Stomach (tissue), 9 donors: ENCODE data around the gene TIMM23. TPM values are rescaled to one million over a fixed set of nuclear protein-coding genes. Genes with fewer than 3 reads are reported as not detected.
"Not testable (repeated sequence)": the region's sequence is repeated elsewhere in the genome, so short reads cannot be mapped to it uniquely, and the experiment has no call there.

ENCODE experiments used
- DNase-seq, 2 donors: peaks; one replicate each; pipeline versions ENCODE4 v3.0.0 to v3.0.0-alpha.2; 2013 to 2019
- H3K27ac ChIP-seq, 5 donors: fragments of 200-600 bp in 4 of 5; sonication (generic) in 4 of 5; one replicate each; pipeline ENCODE4 v1.5.1; 2013 to 2019; ENCODE audit warnings: mild to moderate bottlenecking in 1 of 5, moderate library complexity in 1 of 5
- H3K27me3 ChIP-seq, 3 donors: fragments of 200-600 bp; sonication (generic); one replicate each; pipeline ENCODE4 v1.5.1; 2017 to 2019; ENCODE audit warnings: mixed run types in 1 of 3
- H3K36me3 ChIP-seq, 4 donors: fragments of 200-600 bp; sonication (generic); 1 replicate in 3 of 4; 2 replicates in 1 of 4; pipeline ENCODE4 v1.5.1; 2016 to 2019
- H3K4me1 ChIP-seq, 4 donors: fragments of 200-600 bp; sonication (generic); one replicate each; pipeline ENCODE4 v1.5.1; 2016 to 2019
- H3K4me3 ChIP-seq, 4 donors: fragments of 200-600 bp; sonication (generic) in 3 of 4; one replicate each; pipeline ENCODE4 v1.5.1; 2016 to 2019; ENCODE audit warnings: mild to moderate bottlenecking in 1 of 4
- H3K9me3 ChIP-seq, 4 donors: fragments of 200-600 bp; sonication (generic); one replicate each; pipeline ENCODE4 v1.5.1; 2016 to 2019
- EP300 ChIP-seq: sonication (generic); formaldehyde crosslinking; IDR thresholded peaks from one replicate; pipeline ENCODE4 v1.6.1; 2017; ENCODE audit warnings: antibody characterized with exemption
- POLR2A ChIP-seq, 4 donors: fragments of 450-650 bp; IDR thresholded peaks; one replicate each; pipeline ENCODE4 v1.6.1; 2016; ENCODE audit warnings: antibody characterized with exemption in 4 of 4, control low read depth in 2 of 4, mild to moderate bottlenecking in 1 of 4, moderate library complexity in 1 of 4
- POLR2AphosphoS5 ChIP-seq, 3 donors: sonication (generic); formaldehyde crosslinking; IDR thresholded peaks; one replicate each; pipeline ENCODE4 v1.6.1; 2016; ENCODE audit warnings: antibody characterized with exemption in 3 of 3
- whole genome bisulfite sequencing, 5 donors: extraction: QIAGEN DNeasy Blood & Tissue Kit in 3 of 5; methylation state at CpG; one replicate each; pipeline versions ENCODE4 v1.1.5 to v1.1.7; 2013 to 2018; 5-methylcytosine and 5-hydroxymethylcytosine counted together
- intact Hi-C: fragments of 100-400 bp; cut with DNase I; formaldehyde crosslinking; loops from one replicate; pipeline ENCODE4 v1.15.1; 2023; ENCODE audit warnings: low total_unique reads
- polyA plus RNA-seq, 3 donors: library from polyadenylated mRNA; stranded (reverse); fragments of 200-250 nt; gene quantifications; one replicate each; pipeline ENCODE4 v1.2.3, GENCODE V29; 2013
- total RNA-seq, 5 donors: library from RNA; depleted of rRNA; stranded (reverse); fragments of >200 nt; gene quantifications; one replicate each; pipeline versions ENCODE4 v1.1.0 to v1.2.3, GENCODE V29; 2014 to 2016
- TF ChIP-seq, protein P1 (sequence below), 7 experiments: fragments of 450-650 bp in 4 of 7; fragments of 200-600 bp in 3 of 7; sonication (generic) in 3 of 7; IDR thresholded peaks; one replicate each; pipeline ENCODE4 v1.5.1; 2016 to 2019; ENCODE audit warnings: antibody characterized with exemption in 7 of 7, control low read depth in 2 of 7, mild to moderate bottlenecking in 1 of 7
- donor health status: healthy with polysubstance abuse.
- donor health status: Bipolar disorder and iron deficiency.
- donor health status: healthy.

Gene TIMM23
- total and polyA plus RNA-seq, 8 donors: 20.5 to 111 (median 56.8) TPM

DNA sequence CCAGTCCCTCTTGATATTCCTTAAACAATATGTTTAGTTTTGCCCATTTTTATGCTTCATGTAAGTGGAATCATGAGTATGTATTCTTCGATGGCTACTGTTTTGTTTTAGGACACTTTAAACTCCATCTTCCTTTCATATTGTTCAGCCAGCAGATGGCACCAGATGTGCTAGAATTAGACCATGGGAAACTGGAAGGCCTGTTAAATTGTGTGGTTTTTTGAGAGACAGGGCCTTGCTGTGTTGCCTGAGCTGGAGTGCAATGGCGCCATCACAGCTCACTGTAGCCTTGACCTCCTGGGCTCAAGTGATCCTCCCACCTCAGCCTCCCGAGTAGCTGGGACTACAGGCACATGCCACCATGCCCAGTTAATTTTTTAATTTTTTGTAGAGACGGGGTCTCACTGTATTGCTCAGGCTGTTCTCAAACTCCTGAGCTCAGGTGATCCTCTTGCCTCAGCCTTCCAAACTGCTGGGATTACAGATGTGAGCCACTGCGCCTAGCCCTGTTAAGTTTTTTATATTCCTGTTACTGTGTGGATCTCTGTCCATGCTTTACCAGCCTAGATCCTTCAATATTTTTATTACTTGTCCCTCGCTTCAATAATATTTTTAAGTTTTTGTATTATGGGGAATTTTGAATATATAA lies 11.4 kb downstream of the TIMM23 start:
- H3K36me3 ChIP-seq: peaks cover 0 to 50% (median 46%) of the 10 kb centered on the region in 4 donors
- H3K27ac ChIP-seq, H3K4me3 ChIP-seq, H3K9me3 ChIP-seq, H3K4me1 ChIP-seq, intact Hi-C loops, H3K27me3 ChIP-seq: not testable (repeated sequence)
- peak in 1 of 2 donors; percentile 70 for DNase-seq
- TF ChIP-seq, protein P1, sequence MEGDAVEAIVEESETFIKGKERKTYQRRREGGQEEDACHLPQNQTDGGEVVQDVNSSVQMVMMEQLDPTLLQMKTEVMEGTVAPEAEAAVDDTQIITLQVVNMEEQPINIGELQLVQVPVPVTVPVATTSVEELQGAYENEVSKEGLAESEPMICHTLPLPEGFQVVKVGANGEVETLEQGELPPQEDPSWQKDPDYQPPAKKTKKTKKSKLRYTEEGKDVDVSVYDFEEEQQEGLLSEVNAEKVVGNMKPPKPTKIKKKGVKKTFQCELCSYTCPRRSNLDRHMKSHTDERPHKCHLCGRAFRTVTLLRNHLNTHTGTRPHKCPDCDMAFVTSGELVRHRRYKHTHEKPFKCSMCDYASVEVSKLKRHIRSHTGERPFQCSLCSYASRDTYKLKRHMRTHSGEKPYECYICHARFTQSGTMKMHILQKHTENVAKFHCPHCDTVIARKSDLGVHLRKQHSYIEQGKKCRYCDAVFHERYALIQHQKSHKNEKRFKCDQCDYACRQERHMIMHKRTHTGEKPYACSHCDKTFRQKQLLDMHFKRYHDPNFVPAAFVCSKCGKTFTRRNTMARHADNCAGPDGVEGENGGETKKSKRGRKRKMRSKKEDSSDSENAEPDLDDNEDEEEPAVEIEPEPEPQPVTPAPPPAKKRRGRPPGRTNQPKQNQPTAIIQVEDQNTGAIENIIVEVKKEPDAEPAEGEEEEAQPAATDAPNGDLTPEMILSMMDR (IDR thresholded peaks at IDR 0.05): peak in 2 of 7 experiments; percentile 8 to 41
- 58 to 71% (median 65%) methylated on average over 4 to 6 of the region's 6 CpGs for WGBS, 5 donors

DNA sequence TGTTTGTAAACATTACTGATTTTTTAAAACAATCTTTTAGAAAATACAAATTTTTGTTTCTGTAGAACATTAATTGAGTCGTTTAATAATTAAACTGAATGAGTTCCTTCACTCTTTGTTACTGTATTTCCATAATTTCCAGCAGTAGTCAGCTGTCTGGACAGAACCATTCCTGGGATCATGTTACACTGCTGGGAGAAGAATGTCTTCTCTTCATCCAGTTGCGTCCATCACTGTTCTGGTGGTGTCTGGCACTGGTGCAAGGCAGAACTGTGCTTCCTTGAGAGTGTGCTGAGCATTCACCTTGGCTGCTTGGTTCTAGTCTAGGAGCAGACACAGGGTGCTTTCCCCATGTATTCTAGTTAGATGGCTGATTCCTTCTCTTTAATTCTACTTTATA lies 12.2 kb downstream of the TIMM23 start:
- H3K4me1 ChIP-seq, H3K27ac ChIP-seq, H3K9me3 ChIP-seq, DNase-seq, H3K4me3 ChIP-seq, intact Hi-C loops, H3K27me3 ChIP-seq: not testable (repeated sequence)
- WGBS, 5 donors: 74 to 91% (median 86%) methylated on average over 2 of the region's 2 CpGs
- H3K36me3 ChIP-seq: peaks cover 0 to 53% (median 50%) of the 10 kb centered on the region in 4 donors

DNA sequence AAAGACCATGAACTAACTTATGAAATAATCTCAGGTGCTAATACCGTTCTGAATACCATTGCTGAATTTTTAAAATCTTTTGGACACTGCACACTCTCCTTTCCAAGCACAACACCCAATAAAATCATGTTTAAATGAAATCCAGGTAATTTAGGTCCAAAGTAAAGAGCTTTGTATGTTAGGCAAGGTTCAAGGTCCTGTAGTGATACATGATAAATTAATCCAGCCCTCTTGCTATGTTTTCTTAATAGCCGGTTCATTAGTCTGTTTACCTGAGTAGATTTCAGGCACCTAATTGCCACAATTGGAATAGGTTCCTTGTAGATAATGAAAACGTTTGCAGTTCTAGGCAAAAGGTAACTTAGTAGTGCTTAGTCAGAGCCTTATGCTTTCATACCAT lies 13.3 kb downstream of the TIMM23 start:
- DNase-seq, intact Hi-C loops, H3K27me3 ChIP-seq, H3K4me1 ChIP-seq, H3K9me3 ChIP-seq, H3K27ac ChIP-seq, H3K4me3 ChIP-seq: not testable (repeated sequence)
- WGBS, 5 donors: 37 to 64% (median 45%) methylated on average over 3 of the region's 3 CpGs
- H3K36me3 ChIP-seq: peaks cover 0 to 62% (median 58%) of the 10 kb centered on the region in 4 donors

DNA sequence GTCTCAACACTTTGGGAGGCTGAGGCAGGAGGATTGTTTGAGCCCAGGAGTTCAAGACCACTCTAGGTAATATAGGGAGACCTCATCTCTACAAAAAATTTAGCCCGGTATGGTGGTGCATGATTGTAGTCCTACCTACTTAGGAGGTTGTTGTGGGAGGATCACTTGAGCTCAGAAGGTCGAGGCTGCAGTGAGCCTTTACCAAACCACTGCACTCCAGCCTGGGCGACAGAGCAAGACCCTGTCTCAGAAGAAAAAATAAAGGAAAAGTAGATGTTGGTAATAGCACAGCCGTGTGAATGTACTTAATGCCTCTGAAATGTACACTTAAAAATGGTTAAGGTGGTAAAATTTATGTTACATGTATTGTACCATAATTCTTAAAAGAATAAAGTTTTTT lies 25.3 kb downstream of the TIMM23 start:
- no peak overlapping the region for H3K4me3 ChIP-seq
- H3K9me3 ChIP-seq: no peaks in the 10 kb centered on the region
- H3K4me1 ChIP-seq: peaks cover 0 to 14% (median 4%) of the 10 kb centered on the region in 4 donors
- 93 to 98% (median 94%) methylated on average over 4 of the region's 4 CpGs for WGBS, 5 donors
- no peak for TF ChIP-seq POLR2AphosphoS5 (IDR thresholded peaks at IDR 0.05)
- no peak for TF ChIP-seq POLR2A (IDR thresholded peaks at IDR 0.05)
- TF ChIP-seq EP300: no peak
- TF ChIP-seq, protein P1 (IDR thresholded peaks at IDR 0.05): no peak
- no peak for DNase-seq
- no peaks in the 10 kb centered on the region for H3K27me3 ChIP-seq
- intact Hi-C loops: no loop called here
- H3K36me3 ChIP-seq: peaks cover 0 to 68% (median 62%) of the 10 kb centered on the region in 4 donors
- no peak overlapping the region for H3K27ac ChIP-seq

DNA sequence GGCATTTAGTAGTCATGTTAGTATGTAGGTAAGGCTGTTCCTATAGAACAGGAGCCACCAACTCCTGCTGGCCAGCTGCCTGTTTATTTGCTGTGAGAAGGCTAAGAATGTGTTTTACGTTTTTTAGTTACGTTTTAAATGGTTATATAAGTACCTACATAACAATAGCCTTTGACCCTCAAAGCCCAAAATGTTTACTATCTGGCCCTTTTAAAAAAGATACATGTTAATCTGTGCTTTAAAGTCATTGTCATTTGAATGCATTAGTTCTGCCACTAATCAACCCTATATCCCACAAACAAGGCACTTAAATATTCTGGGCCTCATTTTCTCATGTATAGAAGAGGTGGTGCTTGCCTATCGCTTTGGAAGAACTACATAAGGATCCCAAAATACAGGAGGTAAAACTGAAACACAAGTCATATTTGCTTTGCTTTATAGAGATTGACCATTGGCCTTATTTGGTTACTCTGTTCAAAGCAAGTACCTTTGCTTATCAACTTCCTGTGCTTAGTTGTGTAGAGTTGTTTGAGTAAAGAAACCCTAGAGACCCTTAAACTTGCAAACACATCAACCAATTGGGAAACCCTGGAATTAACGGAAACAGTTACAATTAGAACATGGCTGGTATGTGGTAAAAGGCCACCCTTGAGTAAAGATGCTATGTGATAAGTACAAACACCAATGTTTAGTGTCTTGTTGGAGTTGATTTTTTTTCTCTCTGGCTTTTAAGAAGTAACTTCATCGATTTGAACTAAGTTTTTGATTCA lies 25.9 kb downstream of the TIMM23 start:
- intact Hi-C loops: no loop called here

DNA sequence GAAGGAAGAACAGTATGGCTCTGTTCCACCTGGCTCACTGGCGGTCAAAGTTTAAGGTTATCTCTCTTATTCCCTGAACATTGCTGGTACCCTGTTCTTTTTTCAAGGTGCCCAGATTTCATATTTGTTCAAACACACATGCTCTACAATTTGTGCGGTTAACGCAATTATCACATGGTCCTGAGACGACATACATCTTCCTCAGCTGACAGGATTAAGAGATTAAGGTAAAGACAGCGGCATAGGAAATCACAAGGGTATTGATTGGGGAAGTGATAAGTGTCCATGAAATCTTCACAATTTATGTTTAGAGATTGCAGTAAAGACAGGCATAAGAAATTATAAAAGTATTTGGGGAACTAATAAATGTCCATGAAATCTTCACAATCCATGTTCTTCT lies 27.7 kb downstream of the TIMM23 start:
- H3K4me3 ChIP-seq, H3K27ac ChIP-seq, H3K27me3 ChIP-seq, H3K9me3 ChIP-seq, intact Hi-C loops, DNase-seq: not testable (repeated sequence)
- H3K4me1 ChIP-seq: peaks cover 0 to 14% (median 4%) of the 10 kb centered on the region in 4 donors
- 93 to 97% (median 94%) methylated on average over 5 of the region's 5 CpGs for WGBS, 5 donors
- peaks cover 13 to 76% (median 71%) of the 10 kb centered on the region in 4 donors for H3K36me3 ChIP-seq

More for the DNA sequence above, 25.9 kb downstream of the TIMM23 start:
- TF ChIP-seq POLR2AphosphoS5 (IDR thresholded peaks at IDR 0.05) (no peak), POLR2A (IDR thresholded peaks at IDR 0.05) (no peak), EP300 (no peak)
- TF ChIP-seq, protein P1 (IDR thresholded peaks at IDR 0.05): no peak
- WGBS, 5 donors: 29 to 66% (median 42%) methylated on average over 5 of the region's 5 CpGs
- no peak overlapping the region for H3K4me3 ChIP-seq
- DNase-seq: peak in 1 of 2 donors; percentile 5
- H3K36me3 ChIP-seq: peaks cover 0 to 68% (median 62%) of the 10 kb centered on the region in 4 donors
- no peaks in the 10 kb centered on the region for H3K9me3 ChIP-seq
- H3K27ac ChIP-seq: no peak overlapping the region
- H3K27me3 ChIP-seq: no peaks in the 10 kb centered on the region
- H3K4me1 ChIP-seq: peaks cover 0 to 14% (median 4%) of the 10 kb centered on the region in 4 donors
